ENCODE data around the gene DDR1.
A peak's percentile ranks its signal among the peaks of the same experiment; 100 is the strongest.
"Not testable (repeated sequence)": the region's sequence is repeated elsewhere in the genome, so short reads cannot be mapped to it uniquely, and the experiment has no call there.

DDR1 gene

GRCh38 chr6:30894935-30895334, 10.6 kb downstream of the DDR1 start:
- no peak for DNase-seq

GRCh38 chr6:30895343-30895742, 11.0 kb downstream of the DDR1 start:
- DNase-seq = no peak

- no peak for DNase-seq
Measured at GRCh38 chr6:30896541-30896940, 12.2 kb downstream of the DDR1 start.

GRCh38 chr6:30897882-30898281, 13.6 kb downstream of the DDR1 start:
- no peak for DNase-seq

GRCh38 chr6:30898750-30899360, 14.5 kb downstream of the DDR1 start:
- DNase-seq = no peak

GRCh38 chr6:30900863-30901417, 16.6 kb downstream of the DDR1 start:
- no peak for DNase-seq

- DNase-seq = no peak
Measured at GRCh38 chr6:30901436-30901835, 17.1 kb downstream of the DDR1 start.

- not testable (repeated sequence) for DNase-seq
Measured at GRCh38 chr6:30902196-30902595, 17.9 kb downstream of the DDR1 start.

- DNase-seq = no peak
Measured at GRCh38 chr6:30902709-30903108, 18.4 kb downstream of the DDR1 start.

- DNase-seq = no peak
Measured at GRCh38 chr6:30903236-30903635, 18.9 kb downstream of the DDR1 start.

GRCh38 chr6:30907290-30907757, 23.0 kb downstream of the DDR1 start:
- DNase-seq = not testable (repeated sequence)

GRCh38 chr6:30907758-30908591, 23.7 kb downstream of the DDR1 start, which contains the start of gene GTF2H4:
TSS of gene GTF2H4 (plus strand) at chr6:30908207.
- peak; percentile 91 for DNase-seq

GRCh38 chr6:30908700-30909099, 24.4 kb downstream of the DDR1 start:
- no peak for DNase-seq

- not testable (repeated sequence) for DNase-seq
Measured at GRCh38 chr6:30910473-30910872, 26.2 kb downstream of the DDR1 start.

- no peak for DNase-seq
Measured at GRCh38 chr6:30912746-30913520, 28.6 kb downstream of the DDR1 start.

GRCh38 chr6:30913721-30914075, 29.4 kb downstream of the DDR1 start:
- no peak for DNase-seq

- DNase-seq = peak; percentile 92
Measured at GRCh38 chr6:30914076-30914853, 29.9 kb downstream of the DDR1 start, which contains the start of gene VARS2. TSS of gene VARS2 (plus strand) at chr6:30914238. CDS start at chr6:30914837, 599 bp downstream.

GRCh38 chr6:30914854-30915590, 30.7 kb downstream of the DDR1 start:
- no peak for DNase-seq

- DNase-seq = peak; percentile 21
Measured at GRCh38 chr6:30915591-30915946, 31.2 kb downstream of the DDR1 start.

- DNase-seq = no peak
Measured at GRCh38 chr6:30917041-30917440, 32.7 kb downstream of the DDR1 start.

- DNase-seq = no peak
Measured at GRCh38 chr6:30917487-30917886, 33.2 kb downstream of the DDR1 start.

GRCh38 chr6:30918670-30919069, 34.4 kb downstream of the DDR1 start:
- no peak for DNase-seq
